GM18511 (cell line): ENCODE data around the gene UIMC1.
"Not testable (repeated sequence)": the region's sequence is repeated elsewhere in the genome, so short reads cannot be mapped to it uniquely, and the experiment has no call there.

Experiments
- ATAC-seq: cut with Tn5 transposase; IDR thresholded peaks from one replicate; pipeline ENCODE4 v1.9.1; 2021; ENCODE audit warnings: mild to moderate bottlenecking, moderate library complexity; ENCODE audit not compliant: unreplicated experiment

The UIMC1 gene

DNA sequence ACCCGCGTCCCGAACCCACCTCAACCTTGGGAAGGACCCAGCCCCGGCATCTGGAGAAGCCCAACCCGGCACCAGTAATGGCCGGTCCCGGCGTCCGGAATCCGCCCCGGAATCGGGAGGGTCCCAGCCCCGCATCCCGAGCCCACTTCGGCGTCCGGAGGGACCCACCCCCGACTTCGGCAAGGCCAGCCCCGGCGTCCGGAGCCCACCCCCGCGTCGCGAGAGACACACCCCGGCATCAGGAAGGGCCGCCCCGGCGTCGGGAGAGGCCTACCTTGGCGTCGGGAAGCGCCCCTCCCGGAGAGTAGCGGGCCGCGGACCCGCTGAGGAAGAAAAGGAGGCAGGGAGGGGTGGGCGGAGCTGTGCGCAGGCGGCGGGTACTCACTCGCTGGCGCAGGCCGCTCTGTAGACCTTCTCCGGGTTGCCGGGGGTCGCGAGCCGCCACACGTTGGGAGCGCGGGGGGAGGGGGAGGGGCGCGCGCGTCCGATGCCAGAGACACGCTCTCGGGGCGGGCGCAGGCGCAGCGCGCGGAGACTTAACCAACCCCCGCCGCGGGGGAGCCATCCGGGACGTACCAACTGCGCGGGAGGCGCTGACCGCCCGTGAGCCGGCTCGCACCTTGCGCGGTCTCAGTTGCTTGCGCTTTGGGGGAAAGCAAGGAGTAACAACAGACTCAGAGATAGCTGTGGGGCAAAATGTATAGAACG lies at the start of gene UIMC1:
TSS of gene UIMC1 (minus strand) at position 515 of the 708 bp plus-strand sequence. CDS start 24,164 bp downstream, outside the sequence.
- peak; percentile 77 for ATAC-seq

DNA sequence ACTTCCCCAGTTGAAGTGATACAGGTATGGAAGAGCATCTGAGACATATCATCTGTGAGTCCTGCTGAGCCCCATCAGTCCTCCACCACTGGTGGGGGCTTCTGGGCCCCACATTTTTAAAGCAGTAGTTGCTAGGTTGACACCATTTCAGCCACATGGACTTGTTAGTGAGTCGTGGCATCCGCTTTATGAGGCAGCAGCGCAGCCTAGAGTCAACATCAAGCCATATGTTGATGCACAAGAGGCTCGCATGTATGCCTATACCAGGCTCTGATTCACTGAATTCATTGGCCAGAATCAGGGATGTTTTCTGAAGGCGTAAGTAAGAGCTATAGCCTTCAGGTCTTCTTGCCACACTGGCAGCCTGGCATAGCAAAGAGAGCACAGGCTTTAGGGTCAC lies 42.7 kb upstream of the UIMC1 start:
- no peak for ATAC-seq

GRCh38 chr5:177048531-177048930 lies 42.0 kb upstream of the UIMC1 start:
- ATAC-seq: not testable (repeated sequence)

- no peak for ATAC-seq
Observed at GRCh38 chr5:177045631-177046030, 39.1 kb upstream of the UIMC1 start.

GRCh38 chr5:177044641-177045040 lies 38.1 kb upstream of the UIMC1 start:
- ATAC-seq: no peak

- no peak for ATAC-seq
Observed at GRCh38 chr5:177043958-177044357, 37.4 kb upstream of the UIMC1 start.

GRCh38 chr5:177043114-177043513 lies 36.5 kb upstream of the UIMC1 start:
- ATAC-seq: no peak

GRCh38 chr5:177041936-177042335 lies 35.4 kb upstream of the UIMC1 start:
- ATAC-seq: no peak

DNA sequence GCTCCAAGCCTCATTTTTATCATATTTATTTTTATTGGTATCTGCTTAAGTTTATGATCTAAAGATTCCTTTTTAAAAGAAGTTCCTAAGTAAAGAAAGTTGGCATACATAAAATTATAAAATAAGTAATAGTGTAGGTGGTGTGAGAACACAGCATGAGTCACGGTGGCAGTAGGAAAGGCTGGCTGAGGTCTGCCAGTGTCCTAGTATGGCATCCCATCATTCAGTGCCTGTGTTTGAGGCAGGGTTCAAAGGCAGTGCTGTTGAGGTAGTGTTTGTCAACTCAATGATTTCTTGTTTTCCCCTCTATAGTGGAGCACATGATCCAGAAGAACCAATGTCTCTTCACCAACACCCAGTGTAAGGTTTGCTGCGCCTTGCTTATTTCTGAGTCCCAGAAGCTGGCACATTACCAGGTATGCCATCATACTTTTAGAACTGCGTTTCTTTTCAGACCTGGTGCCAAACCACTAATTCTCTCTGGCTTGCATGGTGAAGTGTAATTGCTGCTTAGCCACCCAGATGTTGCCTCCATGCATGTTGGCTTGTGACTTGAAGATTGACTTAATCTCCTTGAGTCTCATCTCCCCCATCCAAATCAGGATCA lies 34.3 kb upstream of the UIMC1 start:
- ATAC-seq: no peak

GRCh38 chr5:177036921-177037320 lies 30.3 kb upstream of the UIMC1 start:
- no peak for ATAC-seq

GRCh38 chr5:177036443-177036842 lies 29.9 kb upstream of the UIMC1 start:
- ATAC-seq: no peak

DNA sequence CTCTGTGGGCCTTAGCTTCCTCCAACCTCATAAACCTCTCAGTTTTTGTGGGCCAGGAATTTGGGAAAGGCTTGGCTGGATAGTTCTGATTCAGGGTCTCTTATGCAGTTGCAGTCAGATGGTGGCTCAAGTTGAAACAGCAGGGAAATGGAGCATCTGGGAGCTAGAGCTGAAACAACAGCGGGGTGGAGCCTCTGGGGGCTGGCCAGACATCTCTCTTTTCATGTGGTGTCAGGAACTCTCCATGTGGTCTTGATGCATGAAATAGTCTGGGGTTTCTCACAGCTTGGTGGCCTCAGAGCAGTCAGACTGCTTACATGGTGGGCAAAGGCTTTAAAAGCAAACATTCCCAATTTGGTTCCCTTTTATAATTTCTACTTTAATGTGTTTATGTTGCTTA lies 29.4 kb upstream of the UIMC1 start:
- no peak for ATAC-seq

DNA sequence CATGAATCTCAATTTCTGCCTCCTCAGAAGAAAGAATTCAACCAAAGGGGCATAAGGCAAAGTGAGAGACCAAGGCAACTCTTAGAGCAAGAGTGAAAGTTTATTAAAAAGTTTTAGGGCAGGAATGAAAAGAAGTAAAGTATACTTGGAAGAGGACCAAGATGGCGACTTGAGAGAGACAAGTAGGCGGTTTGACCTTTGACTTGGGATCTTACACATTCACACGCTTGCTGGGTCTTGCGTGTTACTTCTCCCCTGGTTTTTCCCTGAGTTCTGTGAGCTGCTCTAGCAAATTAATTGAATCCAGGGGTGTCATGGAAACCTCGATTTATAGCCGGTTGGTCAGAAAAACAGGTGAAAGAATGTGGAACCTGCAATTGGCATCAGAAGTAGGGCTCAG lies 22.9 kb upstream of the UIMC1 start:
- ATAC-seq: no peak

DNA sequence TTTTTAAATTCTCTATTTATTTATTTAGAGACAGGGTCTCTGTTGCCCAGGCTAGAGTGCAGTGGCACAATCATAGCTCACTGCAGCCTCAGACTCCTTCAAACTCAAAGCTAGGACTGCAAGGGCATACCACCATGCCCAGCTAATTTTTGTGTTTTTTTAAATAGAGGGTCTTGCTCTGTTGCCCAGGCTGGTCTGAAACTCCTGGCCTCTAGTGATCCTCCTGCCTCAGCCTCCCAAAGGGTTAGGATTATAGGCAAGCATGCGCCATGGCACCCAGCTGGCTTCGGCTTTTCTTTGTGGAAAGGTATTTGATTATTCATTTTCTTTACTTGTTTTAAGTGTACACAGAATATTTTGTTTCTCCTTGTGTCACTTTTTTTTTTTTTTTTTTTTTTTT lies 21.1 kb upstream of the UIMC1 start:
- ATAC-seq: no peak

DNA sequence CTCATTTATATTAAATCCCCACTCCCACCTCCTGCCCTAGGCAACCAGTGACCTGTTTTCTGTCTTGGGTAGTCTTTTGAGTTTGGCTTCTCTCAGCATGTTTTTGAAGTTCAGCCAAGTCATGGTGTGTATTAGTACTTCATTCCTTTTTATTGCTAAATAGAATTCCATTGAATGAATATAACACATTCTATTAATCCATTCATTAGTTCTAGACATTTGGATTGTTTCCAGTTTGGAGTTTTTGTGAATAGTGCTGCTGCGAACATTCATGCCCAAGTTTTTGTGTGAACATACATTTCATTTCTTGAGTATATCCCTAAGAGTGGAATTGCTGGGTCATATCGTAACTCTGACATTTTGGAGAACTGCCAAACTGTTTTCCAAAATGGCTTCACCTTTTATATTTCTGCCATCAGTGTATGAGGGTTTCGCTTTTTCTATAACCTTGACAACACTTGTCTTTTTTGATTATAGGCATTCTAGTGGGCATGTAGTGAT lies 18.6 kb upstream of the UIMC1 start:
- ATAC-seq: no peak

DNA sequence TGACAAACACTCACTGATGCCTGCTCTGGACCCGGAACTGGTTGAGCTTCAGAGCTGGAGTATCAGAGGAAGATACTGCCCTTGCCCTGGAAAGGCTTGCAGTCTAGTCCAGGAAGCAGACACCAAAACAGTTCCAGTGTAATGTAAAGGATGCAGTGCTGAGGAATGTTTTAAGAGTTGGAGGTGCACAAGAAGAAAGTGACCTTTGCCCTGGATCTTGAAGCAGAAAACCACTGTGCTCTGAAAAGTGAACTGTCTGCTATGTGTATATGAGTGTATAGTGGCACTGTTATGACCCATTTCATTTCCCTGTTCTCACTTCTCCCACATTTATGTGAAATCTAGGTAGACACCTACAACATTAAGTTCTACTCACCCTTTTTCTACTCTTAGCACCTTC lies 18.0 kb upstream of the UIMC1 start:
- no peak for ATAC-seq

DNA sequence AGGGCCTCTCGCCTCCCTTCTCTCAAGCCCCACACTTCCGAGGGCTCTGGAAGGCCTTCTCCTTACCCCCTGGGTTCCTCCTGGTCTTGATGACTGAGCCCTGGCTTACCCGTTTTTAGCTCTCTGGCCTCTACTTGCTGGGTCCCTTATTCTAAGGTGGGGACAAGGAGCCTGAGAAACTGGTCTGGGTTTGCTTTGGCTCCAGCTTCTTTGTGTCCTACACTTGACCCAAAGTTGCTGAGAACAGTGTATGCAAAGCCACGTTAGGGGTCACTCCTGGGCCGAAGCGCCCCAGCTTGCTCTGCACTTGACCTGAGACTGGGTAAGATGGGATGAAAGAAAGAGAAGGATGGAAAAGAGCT lies 16.7 kb upstream of the UIMC1 start:
- ATAC-seq: peak; percentile 17

DNA sequence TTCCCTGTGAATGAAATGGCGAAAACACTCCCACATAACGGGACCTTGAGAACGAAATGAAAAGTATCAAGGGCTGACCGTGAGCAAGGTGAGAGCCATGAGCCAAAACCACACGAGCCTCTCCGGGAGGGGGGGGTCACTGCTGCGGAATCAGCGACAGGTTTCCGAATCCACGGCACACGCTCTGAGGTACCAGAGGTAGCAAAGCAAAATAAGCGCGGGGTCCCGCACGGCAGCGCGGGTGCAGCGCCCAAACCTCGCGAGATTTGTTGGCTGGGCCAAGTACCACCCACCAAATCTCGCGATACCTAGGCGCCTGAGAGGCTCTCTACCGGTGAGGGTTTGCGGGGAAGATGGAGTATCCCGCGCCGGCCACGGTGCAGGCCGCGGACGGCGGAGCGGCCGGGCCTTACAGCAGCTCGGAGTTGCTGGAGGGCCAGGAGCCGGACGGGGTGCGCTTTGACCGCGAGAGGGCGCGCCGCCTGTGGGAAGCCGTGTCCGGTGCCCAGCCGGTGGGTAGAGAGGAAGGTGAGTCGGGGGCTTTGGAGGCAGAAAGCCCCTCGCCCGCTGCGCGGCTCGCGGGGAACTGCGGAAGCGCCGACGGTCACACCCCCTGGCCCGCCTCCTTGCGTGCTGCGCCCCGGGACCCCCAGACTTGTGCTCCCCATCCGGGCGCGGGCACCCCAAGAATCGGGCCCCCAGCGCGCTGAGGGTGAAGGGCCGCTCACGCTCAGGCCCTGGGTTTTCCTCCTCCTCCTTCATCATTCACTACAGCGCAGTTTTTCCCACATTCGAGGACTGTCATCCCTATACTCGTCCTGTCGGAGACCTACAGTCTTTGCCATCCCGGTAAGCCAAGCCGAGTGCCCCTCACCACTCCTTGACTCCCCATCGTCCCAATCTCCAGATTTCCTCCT lies 16.1 kb upstream of the UIMC1 start, which contains the start of gene ZNF346:
TSS of gene ZNF346 (plus strand) at position 311 of the 917 bp plus-strand sequence. CDS start at position 354, 43 bp downstream.
- ATAC-seq: peak; percentile 90

- no peak for ATAC-seq
Observed at GRCh38 chr5:177020033-177020432, 13.5 kb upstream of the UIMC1 start.

DNA sequence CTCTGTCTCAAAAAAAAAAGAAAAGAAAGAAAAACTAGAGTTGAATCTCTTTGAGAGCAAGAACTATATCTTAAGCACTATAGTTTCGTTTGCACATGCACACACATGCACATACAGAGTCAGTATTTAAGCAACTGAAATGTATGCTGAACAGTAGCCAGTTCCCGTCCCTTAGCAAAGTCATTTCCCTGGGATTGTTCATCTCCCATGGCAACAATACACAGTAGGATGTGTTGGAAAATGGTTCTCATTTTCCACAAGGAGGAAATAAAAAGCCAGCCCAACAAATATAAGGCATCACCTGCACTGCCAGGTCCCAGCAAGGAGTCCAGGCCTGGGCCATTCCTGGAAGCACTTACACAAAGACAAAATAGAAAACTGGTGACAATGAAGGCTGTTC lies 11.8 kb upstream of the UIMC1 start:
- ATAC-seq: no peak

DNA sequence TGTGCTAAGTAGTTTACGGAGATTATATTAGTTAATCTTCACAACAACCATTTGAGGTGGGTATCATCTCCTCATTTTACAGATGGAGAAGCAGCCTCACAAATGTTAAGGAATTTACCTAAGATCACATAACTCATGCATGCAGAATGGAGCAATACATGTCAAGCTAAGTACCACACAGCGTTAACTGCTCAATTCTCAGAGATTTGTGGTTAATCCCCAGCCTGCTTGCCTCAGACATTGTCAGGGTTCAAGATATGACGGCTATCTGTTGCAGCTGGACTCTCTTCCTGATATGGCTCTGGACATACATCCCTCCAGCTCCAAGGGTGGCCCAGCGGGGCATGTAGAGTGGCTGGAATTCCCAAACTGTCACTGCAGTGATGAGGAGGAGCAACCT lies 8.6 kb upstream of the UIMC1 start:
- ATAC-seq: no peak
